ENCODE data around the gene TMOD1. TPM values are rescaled to one million over a fixed set of nuclear protein-coding genes. Genes with fewer than 3 reads are reported as not detected.
A peak's percentile ranks its signal among the peaks of the same experiment; 100 is the strongest.

Gene TMOD1
- total and polyA plus RNA-seq, 10 of the 15 experiments (the other 5 are each of a cell fraction or from before 2014, with no cell fraction given) = 4.0 to 44.1 (median 15.4) TPM

DNA sequence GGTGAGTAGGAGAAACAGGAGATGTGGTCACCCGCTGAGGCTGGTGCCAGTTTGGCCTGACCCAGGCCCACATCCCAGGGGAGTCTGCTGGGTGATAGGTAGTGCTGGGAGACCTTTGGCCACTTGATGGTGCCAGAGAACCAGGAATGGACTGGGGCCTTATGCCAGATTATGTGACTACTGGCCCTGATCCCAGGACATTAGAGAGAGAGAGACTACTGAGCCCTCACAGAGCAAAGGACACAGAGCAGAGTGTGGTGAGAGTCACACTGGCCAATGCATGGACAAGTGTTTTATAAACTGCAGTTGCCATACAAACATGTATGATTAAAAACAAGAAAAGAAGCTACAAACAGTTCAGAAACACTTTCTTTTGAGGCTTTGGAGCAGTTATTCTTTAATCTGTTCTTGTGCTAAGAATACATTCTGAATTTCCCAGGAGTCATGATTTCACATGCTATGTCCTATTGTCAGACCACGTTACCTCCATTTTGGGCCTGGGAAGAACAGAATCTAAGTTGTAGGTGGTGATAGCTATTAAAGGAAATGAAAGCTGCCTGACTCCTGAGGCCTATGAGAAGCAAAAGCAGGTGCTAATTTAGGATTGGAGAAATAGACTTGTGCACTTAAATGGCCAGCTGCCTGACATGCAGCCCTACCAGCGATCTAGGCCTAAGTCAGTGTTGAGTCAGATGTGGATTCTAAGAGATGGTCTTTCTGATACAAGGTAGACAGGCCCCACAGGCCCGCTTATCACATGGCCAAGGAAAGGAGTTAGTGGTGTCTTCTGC is 32.6 kb upstream of the TMOD1 start (continued):
- TF ChIP-seq MEF2B (IDR thresholded peaks at IDR 0.05; ENCODE audit: partially characterized antibody, poor library complexity, severe bottlenecking) = peak; percentile 83
- TF ChIP-seq, protein P1, sequence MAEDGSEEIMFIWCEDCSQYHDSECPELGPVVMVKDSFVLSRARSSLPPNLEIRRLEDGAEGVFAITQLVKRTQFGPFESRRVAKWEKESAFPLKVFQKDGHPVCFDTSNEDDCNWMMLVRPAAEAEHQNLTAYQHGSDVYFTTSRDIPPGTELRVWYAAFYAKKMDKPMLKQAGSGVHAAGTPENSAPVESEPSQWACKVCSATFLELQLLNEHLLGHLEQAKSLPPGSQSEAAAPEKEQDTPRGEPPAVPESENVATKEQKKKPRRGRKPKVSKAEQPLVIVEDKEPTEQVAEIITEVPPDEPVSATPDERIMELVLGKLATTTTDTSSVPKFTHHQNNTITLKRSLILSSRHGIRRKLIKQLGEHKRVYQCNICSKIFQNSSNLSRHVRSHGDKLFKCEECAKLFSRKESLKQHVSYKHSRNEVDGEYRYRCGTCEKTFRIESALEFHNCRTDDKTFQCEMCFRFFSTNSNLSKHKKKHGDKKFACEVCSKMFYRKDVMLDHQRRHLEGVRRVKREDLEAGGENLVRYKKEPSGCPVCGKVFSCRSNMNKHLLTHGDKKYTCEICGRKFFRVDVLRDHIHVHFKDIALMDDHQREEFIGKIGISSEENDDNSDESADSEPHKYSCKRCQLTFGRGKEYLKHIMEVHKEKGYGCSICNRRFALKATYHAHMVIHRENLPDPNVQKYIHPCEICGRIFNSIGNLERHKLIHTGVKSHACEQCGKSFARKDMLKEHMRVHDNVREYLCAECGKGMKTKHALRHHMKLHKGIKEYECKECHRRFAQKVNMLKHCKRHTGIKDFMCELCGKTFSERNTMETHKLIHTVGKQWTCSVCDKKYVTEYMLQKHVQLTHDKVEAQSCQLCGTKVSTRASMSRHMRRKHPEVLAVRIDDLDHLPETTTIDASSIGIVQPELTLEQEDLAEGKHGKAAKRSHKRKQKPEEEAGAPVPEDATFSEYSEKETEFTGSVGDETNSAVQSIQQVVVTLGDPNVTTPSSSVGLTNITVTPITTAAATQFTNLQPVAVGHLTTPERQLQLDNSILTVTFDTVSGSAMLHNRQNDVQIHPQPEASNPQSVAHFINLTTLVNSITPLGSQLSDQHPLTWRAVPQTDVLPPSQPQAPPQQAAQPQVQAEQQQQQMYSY (CRISPR knock-in tag; IDR thresholded peaks at IDR 0.05) = no peak
- TF ChIP-seq PAX5 (IDR thresholded peaks at IDR 0.05; ENCODE audit: borderline replicate concordance, low read depth, low read length) = no peak
- TF ChIP-seq, protein P2, sequence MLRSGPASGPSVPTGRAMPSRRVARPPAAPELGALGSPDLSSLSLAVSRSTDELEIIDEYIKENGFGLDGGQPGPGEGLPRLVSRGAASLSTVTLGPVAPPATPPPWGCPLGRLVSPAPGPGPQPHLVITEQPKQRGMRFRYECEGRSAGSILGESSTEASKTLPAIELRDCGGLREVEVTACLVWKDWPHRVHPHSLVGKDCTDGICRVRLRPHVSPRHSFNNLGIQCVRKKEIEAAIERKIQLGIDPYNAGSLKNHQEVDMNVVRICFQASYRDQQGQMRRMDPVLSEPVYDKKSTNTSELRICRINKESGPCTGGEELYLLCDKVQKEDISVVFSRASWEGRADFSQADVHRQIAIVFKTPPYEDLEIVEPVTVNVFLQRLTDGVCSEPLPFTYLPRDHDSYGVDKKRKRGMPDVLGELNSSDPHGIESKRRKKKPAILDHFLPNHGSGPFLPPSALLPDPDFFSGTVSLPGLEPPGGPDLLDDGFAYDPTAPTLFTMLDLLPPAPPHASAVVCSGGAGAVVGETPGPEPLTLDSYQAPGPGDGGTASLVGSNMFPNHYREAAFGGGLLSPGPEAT (IDR thresholded peaks at IDR 0.05; ENCODE audit: low read depth) = no peak; the same call in 1 of the 2 replicates
- TF ChIP-seq JUND (IDR thresholded peaks at IDR 0.05; ENCODE audit: low read depth, low read length) = no peak
- no peak for TF ChIP-seq PML (IDR thresholded peaks at IDR 0.05; ENCODE audit: low read length)
- no peak for TF ChIP-seq HDAC2 (IDR thresholded peaks at IDR 0.05)
- TF ChIP-seq TBL1XR1 (IDR thresholded peaks at IDR 0.05; ENCODE audit: low read depth, low read length) = peak; percentile 56; the same call in 1 of the 2 replicates
- TF ChIP-seq, protein P3, sequence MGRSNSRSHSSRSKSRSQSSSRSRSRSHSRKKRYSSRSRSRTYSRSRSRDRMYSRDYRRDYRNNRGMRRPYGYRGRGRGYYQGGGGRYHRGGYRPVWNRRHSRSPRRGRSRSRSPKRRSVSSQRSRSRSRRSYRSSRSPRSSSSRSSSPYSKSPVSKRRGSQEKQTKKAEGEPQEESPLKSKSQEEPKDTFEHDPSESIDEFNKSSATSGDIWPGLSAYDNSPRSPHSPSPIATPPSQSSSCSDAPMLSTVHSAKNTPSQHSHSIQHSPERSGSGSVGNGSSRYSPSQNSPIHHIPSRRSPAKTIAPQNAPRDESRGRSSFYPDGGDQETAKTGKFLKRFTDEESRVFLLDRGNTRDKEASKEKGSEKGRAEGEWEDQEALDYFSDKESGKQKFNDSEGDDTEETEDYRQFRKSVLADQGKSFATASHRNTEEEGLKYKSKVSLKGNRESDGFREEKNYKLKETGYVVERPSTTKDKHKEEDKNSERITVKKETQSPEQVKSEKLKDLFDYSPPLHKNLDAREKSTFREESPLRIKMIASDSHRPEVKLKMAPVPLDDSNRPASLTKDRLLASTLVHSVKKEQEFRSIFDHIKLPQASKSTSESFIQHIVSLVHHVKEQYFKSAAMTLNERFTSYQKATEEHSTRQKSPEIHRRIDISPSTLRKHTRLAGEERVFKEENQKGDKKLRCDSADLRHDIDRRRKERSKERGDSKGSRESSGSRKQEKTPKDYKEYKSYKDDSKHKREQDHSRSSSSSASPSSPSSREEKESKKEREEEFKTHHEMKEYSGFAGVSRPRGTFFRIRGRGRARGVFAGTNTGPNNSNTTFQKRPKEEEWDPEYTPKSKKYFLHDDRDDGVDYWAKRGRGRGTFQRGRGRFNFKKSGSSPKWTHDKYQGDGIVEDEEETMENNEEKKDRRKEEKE (IDR thresholded peaks at IDR 0.05) = no peak
- no peak for TF ChIP-seq NFYA (IDR thresholded peaks at IDR 0.05; ENCODE audit: borderline replicate concordance, low read depth, low read length)
- TF ChIP-seq TARDBP (IDR thresholded peaks at IDR 0.05; ENCODE audit: borderline replicate concordance) = no peak
- TF ChIP-seq, protein P4, sequence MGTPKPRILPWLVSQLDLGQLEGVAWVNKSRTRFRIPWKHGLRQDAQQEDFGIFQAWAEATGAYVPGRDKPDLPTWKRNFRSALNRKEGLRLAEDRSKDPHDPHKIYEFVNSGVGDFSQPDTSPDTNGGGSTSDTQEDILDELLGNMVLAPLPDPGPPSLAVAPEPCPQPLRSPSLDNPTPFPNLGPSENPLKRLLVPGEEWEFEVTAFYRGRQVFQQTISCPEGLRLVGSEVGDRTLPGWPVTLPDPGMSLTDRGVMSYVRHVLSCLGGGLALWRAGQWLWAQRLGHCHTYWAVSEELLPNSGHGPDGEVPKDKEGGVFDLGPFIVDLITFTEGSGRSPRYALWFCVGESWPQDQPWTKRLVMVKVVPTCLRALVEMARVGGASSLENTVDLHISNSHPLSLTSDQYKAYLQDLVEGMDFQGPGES (IDR thresholded peaks at IDR 0.05) = no peak
- TF ChIP-seq ATF7 (IDR thresholded peaks at IDR 0.05; ENCODE audit: low read depth) = no peak
- TF ChIP-seq, protein P5, sequence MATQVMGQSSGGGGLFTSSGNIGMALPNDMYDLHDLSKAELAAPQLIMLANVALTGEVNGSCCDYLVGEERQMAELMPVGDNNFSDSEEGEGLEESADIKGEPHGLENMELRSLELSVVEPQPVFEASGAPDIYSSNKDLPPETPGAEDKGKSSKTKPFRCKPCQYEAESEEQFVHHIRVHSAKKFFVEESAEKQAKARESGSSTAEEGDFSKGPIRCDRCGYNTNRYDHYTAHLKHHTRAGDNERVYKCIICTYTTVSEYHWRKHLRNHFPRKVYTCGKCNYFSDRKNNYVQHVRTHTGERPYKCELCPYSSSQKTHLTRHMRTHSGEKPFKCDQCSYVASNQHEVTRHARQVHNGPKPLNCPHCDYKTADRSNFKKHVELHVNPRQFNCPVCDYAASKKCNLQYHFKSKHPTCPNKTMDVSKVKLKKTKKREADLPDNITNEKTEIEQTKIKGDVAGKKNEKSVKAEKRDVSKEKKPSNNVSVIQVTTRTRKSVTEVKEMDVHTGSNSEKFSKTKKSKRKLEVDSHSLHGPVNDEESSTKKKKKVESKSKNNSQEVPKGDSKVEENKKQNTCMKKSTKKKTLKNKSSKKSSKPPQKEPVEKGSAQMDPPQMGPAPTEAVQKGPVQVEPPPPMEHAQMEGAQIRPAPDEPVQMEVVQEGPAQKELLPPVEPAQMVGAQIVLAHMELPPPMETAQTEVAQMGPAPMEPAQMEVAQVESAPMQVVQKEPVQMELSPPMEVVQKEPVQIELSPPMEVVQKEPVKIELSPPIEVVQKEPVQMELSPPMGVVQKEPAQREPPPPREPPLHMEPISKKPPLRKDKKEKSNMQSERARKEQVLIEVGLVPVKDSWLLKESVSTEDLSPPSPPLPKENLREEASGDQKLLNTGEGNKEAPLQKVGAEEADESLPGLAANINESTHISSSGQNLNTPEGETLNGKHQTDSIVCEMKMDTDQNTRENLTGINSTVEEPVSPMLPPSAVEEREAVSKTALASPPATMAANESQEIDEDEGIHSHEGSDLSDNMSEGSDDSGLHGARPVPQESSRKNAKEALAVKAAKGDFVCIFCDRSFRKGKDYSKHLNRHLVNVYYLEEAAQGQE (IDR thresholded peaks at IDR 0.05; ENCODE audit: low read depth, low read length) = no peak
